Measurements from ENCODE around the gene RNF224. TPM values are rescaled to one million over a fixed set of nuclear protein-coding genes. Genes with fewer than 3 reads are reported as not detected.

Gene RNF224
- total and polyA plus RNA-seq, 2 experiments from 2014 or later, result 0.63 TPM; not detected in 1

GRCh38 chr9:137269231-137269772, 42.0 kb downstream of the RNF224 start:
- H2AFZ ChIP-seq, result no peak overlapping the region

More at GRCh38 chr9:137269231-137269772, 42.0 kb downstream of the RNF224 start:
- Mint-ChIP-seq H3K9me3 (no peaks in the 10 kb centered on the region), H3K4me1 (peaks cover 12% of the 10 kb centered on the region), H3K27ac (peak overlapping the region; percentile 59; the same call in 1 of the 2 replicates), H3K27me3 (ENCODE audit: insufficient read depth, low read depth, poor library complexity) (peaks cover 16% of the 10 kb centered on the region), H3K36me3 (ENCODE audit: low read depth) (peaks cover 32% of the 10 kb centered on the region), H3K4me3 (no peak overlapping the region)
- Histone ChIP-seq H4K20me1 (replicated peaks; ENCODE audit: insufficient read depth) (0 out of 2 replicates have a peak, but pooled peaks cover 9% of the 10 kb centered on the region), H3F3A (replicated peaks; ENCODE audit: low read depth) (no peaks in the 10 kb centered on the region), H3K36me3 (ENCODE audit: insufficient read depth) (peaks cover 10% of the 10 kb centered on the region; the same call in 1 of the 2 replicates), H3K79me2 (replicated peaks; ENCODE audit: insufficient read depth) (no peaks in the 10 kb centered on the region), H3K27ac (ENCODE audit: low read depth) (no peak overlapping the region), H3K4me2 (no peak overlapping the region), H3K4me3 (no peak overlapping the region), H3K9me2 (ENCODE audit: insufficient read depth) (no peaks in the 10 kb centered on the region), H3K4me1 (ENCODE audit: insufficient read depth) (no peaks in the 10 kb centered on the region), H3K27me3 (ENCODE audit: insufficient read depth) (no peaks in the 10 kb centered on the region)
- ATAC-seq (no peak), DNase-seq (ENCODE audit: low spot score) (no peak)
- TF ChIP-seq STAT1 (IDR thresholded peaks at IDR 0.05; ENCODE audit: unreplicated experiment), result no peak
- TF ChIP-seq ZNF331 (CRISPR knock-in tag; IDR thresholded peaks at IDR 0.05; ENCODE audit: low read depth), result no peak
- TF ChIP-seq NANOG (IDR thresholded peaks at IDR 0.05; ENCODE audit: borderline replicate concordance), result no peak
- no peak for TF ChIP-seq JUNB (IDR thresholded peaks at IDR 0.05; ENCODE audit: unreplicated experiment)
- TF ChIP-seq EZH2 (IDR thresholded peaks at IDR 0.05; ENCODE audit: low read depth, unreplicated experiment), result no peak
- no peak for TF ChIP-seq REST (IDR thresholded peaks at IDR 0.05; ENCODE audit: unreplicated experiment)
- no peak for TF ChIP-seq ZNF462 (CRISPR knock-in tag; IDR thresholded peaks at IDR 0.05)
- no peak for TF ChIP-seq CREB1 (CRISPR knock-in tag; IDR thresholded peaks at IDR 0.05; ENCODE audit: low read depth)
